ENCODE measurements around the gene GAS2L1.

DNA sequence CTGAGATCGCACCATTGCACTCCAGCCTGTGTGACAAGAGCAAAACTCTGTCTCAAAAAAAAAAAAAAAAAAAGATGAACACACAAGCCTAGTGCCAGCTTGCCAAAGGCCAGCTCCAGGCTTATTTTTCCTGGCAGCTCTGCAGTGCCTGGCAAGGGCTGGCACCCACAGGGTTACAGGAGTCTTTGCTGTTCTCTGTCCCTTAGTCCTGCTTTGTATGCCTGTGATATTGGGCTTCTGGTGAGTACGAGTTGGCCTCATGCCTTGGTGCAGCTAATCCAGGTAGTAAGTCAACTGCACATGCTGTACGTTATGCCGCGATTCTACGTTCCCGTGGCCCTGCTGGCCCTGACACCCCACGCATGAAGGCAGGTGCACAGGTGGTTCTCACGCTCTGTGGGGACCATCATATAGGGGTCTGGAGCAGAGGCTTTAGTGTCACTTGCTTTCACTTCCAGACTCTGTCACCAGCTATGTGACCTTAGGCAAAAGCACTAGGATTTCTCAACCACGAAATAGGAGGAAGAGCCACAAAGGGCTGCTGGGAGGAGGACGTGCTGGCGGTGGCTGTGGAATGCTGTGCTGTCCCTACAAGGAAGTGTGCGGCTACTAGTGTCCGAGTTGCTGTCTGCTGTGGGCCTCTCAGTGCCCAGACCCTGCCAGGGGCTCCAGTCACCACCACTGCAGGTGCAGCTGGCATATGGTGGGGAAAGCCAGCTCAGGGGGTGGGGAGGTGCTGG lies 30.5 kb downstream of the GAS2L1 start:
- no peak for TF ChIP-seq ZNF510 (tag by site-specific recombination; IDR thresholded peaks at IDR 0.05; ENCODE audit: insufficient replicate concordance)
- TF ChIP-seq ZNF24 (tag by site-specific recombination; IDR thresholded peaks at IDR 0.05), result no peak
- TF ChIP-seq, protein P1, sequence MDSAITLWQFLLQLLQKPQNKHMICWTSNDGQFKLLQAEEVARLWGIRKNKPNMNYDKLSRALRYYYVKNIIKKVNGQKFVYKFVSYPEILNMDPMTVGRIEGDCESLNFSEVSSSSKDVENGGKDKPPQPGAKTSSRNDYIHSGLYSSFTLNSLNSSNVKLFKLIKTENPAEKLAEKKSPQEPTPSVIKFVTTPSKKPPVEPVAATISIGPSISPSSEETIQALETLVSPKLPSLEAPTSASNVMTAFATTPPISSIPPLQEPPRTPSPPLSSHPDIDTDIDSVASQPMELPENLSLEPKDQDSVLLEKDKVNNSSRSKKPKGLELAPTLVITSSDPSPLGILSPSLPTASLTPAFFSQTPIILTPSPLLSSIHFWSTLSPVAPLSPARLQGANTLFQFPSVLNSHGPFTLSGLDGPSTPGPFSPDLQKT (IDR thresholded peaks at IDR 0.05; ENCODE audit: borderline replicate concordance, low read depth, low read length), result no peak
- no peak for TF ChIP-seq KLF9 (tag by site-specific recombination; IDR thresholded peaks at IDR 0.05; ENCODE audit: low read depth)
- no peak for TF ChIP-seq ZBTB8A (tag by site-specific recombination; IDR thresholded peaks at IDR 0.05)

Measured in HEK293 (cell line).